Stimulated activated CD4-positive, alpha-beta T cell treated with anti-CD3 and anti-CD28 coated beads, Interleukin-4, amount 100 ng/mL, for 1 hour (primary cell): ENCODE results near the gene TPST2.
"Not testable (repeated sequence)": the region's sequence is repeated elsewhere in the genome, so short reads cannot be mapped to it uniquely, and the experiment has no call there.

Experiments
- DNase-seq: peaks from one replicate; pipeline ENCODE4 v3.0.0-alpha.2; 2020

The TPST2 gene

DNA sequence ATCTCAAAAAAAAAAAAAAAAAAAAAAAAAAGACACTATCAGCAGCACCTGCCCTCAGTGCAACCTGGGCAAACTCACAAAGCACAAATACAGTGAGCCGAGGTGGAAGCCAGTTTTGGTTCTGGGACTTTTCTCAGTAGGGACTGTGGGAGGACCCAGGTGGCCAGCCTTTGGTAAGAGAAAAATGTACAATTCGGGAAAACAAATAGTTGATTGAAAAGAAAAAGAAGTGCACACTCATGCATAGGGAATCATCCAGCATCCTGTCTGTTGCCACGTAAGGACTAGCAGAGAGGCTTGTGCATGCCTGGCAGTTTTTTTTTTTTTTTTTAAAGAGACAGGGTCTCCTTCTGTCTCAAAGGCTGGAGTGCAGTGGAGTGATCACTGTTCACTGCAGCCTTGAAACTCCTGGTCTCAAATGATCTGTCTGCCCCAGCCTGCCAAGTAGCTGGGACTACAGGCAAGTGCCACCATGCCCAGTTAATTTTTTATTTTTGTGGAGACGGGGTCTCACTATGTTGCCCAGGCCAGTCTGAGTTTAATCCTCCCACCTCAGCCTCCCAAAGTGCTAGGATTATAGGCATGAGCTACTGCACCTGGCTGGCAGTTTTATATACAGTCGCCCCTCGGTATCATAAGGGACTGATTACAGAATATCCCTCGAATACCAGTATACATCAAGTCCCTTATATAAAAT, 36.7 kb downstream of the TPST2 start:
- no peak for DNase-seq

DNA sequence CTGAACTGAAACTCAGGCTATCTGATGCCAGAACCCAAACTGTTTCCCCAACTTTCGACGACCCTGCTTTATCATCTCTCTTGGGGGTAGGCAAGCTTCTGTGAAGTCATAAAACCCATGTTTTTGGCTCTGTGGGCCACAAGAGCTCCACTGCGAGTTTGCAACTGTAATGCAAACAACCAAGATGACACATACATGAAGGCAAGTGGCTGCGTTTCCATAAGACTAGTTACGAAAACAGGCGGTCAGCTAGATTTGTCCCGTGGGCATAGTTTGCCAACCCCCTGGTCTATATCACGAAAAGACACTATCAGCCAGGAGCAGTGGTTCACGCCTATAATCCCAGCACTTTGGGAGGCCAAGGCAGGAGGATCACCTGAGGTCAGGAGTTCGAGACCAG, 37.5 kb downstream of the TPST2 start:
- DNase-seq = no peak

DNA sequence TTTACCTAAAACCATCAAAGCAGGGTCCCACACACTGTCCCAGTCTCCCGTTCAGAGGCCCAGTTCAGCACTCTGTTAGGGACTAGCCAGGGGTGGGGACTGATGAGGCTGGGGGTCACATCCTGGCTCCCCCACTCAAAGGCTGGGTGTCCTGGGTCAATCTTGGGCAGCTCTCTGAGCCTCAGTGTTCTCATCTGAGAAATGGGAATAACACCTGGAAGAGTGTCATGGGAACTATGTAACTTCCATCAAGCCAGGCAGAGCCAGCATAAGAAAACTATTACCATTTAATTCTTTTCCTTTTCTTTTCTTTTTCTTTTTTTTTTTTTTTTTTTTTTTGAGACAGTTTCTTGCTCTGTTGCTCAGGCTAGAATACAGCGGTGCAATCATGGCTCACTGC, 38.4 kb downstream of the TPST2 start:
- no peak for DNase-seq

DNA sequence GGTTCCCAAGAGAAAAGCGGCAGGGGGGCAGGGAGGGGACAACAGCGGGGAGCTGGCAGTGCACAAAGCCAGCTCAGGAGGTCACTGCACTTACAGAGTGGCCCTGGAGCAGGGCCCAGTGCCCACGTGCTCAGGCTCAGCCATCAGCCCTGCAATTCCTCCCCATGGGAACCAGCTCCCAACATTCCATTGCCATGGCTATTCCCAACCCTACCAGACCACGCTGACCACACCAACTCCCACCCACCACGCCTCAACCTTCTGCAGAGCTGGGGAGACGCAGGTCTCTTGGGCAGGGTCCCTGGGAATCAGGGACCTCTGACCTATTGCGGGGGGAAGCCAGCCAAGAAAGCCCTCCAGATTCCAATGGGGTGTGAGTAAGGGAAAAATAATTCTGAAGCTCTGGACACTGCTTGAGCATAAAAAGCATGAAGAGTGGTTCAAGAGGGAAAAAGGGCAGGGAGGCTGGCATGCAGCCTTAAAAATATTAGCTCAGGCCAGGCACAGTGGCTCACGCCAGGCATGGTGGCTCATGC, 39.4 kb downstream of the TPST2 start:
- no peak for DNase-seq

DNA sequence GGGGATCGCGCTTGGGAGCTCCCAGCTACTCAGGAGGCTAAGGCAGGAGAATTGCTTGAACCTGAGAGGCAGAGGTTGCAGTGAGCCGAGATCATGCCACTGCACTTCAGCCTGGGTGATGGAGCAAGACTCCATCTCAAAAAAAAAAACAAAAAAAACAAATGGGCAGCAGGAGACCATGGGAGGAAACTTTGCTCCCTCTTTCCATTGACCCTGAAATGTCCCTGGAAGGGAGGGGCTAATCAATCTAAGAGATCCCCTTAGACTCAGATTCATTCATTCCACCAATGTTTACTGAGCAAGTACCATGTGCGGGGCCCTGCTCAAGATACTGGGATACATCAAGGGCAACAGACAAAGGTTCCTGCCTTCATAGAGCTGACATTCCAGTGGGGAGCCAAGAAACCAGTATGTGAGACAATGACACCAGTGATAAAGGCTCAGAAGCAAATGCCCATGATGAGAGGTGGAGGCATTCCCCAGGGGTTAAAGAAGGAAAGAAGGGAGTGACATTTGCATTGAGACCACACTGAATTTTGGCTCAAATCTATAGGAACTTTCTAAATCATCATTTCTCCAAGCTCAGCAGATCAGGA, 39.9 kb downstream of the TPST2 start:
- no peak for DNase-seq

DNA sequence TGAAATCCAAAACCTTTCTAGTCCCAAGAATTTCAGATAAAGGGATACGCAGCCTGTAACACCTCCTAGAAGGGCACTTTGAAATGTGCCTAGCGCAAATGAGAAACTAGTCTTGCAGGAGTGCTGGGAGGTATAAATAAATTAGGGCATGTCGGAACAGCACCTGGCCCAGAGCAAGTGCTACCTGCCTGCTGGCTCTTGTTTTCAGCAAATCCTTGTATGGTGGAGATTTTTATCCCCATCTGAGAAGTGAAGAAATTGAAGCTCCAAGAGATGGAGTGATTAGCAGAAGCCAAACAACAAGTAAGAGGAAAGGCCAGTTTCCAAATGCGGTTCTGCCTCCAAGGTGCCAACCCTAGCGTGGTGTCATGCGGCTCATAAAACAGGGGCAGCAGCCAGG, 40.9 kb downstream of the TPST2 start:
- no peak for DNase-seq

DNA sequence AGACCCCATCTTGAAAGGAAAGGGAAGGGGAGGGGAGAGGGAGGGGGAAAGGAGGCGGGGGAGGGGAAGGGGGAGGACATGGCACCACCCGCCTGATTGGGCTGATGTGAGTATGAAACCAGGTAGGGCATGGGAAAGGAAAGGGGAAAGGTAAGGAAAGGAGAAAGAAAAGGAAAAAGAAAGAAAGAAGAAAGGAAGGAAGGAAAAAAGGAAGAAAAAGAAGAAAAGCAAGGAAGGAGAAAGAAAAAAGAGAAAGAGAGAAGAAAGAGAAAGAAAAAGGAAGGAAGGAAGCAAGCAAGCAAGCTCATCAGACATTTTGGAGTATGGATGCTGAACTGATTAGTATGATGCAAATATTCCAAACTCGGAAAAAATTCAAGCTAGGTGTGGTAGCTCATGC, 41.6 kb downstream of the TPST2 start:
- DNase-seq = no peak

DNA sequence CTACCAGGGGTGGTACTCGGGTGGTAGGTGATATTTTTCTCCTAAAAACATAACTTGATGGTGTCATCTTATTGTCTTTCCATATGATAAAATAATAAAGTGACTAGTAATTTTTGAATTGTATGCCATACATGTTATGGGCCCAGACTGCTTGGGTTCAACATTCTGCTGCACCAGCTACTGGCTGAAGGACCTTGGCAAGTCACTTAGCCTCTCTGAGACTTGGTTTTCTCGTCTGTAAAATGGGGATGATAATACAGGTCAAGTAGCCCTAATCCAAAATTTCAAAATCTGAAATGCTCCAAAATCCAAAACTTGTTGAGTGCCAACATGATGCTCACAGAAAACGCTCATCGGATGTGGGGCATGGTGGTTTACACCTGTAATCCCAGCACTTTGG, 42.1 kb downstream of the TPST2 start:
- DNase-seq = no peak

DNA sequence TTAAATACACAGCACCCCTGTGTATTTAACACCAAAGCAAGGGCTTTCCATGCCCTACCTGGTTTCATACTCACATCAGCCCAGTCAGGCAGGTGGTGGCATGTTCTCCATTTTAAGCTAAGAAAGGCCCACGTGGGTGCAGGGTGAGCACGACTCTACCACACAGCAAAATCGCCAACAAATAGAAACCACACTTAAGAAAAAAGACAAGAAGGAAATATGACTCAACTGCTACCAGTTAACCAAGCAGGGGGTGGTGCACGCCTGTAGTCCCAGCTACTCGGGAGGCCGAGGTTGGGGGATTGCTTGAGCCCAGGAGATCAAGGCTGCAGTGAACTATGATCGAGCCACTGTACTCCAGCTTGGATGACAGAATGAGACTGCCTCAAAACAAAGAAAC, 42.5 kb downstream of the TPST2 start:
- DNase-seq = peak; percentile 19

DNA sequence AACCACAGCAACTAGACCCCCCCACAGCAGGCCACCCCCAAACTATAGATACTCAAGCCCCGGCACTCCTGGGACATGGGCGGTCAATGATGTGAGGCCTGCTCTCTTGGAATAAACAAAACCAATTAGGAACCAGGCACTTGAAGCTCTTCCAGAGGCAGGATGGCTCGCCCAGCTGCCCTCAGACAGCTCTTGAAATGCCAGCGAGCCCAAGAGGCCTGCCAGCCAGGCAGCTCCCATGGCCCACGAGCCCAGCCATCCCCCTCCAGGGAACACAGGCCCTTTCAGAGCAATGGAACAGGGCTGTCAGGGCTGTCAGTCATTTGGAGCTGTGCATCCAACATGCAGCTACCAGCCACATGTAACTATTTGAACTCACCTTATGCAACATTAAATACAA, 43.6 kb downstream of the TPST2 start:
- no peak for DNase-seq

DNA sequence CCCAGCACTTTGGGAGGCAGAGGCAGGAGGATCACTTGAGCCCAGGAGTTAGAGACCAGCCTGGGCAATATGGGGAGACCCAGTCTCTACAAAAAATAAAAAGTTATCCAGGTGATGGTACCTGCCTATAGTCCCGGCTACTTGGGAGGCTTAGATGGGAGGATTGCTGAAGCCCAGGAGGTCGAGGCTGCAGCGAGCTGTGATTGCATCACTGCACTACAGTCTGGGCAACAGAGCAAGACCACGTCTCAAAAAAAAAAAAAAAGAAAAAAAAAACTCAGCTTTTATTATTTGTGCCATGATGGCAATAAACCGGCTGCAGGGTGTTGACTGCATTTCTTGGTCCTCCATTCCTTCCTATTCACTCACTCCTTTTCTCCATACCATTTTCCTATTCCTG, 44.1 kb downstream of the TPST2 start:
- DNase-seq = no peak

DNA sequence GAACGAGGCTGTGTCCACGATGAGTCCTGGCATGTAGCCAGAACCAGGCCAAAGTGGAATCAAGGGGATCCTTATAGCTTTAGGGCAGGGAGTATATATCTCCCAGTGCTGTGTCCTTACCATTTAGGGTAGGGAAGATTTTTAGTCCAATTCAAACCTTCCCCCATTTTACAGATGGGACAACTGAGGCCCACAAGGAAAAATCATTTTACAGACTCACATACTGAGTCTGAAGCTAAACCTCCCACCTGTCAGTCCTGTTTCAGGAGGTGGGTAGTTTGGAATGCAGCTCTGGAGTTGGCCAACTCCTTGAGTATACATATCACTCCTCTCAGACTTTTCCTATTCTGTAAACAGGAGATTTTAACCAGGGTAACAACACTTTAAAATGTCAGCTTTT, 44.5 kb downstream of the TPST2 start:
- DNase-seq = no peak

DNA sequence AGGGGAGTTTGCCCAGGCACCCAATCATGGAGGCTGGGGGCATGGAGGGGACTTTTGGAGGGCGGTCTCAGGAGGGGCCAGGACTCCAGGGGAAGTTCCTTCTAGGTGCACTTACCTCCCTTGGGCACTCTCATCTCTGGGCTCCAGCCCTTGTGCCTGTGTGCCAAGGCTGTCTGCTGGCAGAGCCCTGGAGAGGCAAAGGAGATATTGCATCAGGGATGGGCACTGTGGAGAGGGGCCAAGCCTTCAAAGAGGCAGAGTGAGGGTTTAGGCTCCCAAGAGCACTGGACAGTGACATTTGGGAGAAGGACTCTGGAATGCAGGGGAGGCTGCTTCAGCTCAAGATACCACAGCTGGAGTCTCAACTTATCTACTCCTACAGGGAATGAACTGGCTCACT, 45.4 kb downstream of the TPST2 start:
- DNase-seq = no peak

DNA sequence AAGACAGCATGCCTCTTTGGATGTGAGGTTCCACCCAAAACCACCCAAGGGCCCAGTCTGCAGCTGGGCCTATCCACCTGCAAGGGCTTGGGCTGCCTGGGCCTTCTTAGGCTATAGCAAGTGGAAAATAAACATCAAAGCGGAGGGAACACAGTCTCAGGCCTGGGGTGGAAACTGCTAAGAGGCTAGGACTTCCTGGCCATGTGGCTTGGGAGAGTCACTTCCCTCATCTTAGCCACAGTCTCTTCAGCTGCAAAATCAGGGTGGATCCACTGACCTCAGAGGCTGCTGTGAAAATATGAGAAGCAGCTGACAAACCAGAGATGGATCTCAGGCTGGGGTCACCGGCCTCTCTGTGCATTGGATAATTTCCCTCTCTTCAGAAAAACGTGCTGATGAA, 47.1 kb downstream of the TPST2 start:
- DNase-seq = no peak

DNA sequence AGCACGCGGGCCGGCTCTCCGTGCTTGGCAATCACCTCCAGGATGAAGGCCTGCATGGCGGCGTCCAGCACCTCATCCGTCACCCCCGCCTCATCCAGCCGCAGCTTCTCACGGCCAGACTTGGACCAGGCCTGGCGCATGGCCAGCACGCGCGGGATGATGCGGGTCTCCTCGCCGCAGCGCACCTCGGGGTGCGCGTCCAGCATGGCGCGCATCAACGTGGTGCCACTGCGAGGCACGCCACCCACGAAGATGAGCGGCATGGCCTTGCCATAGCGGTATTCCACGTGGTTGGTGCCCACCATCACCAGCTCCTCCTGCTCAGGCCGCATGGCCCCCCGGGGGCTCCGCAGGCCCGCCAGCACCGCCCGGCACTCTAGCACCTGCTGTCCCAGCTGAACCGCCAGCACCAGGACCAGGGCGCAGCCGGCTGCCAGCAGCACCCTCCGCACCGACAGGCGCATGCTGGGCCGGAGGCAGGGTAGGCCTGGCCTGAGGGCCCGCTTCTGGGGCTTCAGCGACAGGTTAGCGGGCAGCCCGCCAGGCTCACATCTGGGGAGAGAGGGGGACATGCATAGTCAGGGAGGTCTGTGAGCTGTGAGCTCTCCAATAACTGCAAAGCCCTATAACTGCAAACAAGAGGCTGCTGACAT, 48.6 kb downstream of the TPST2 start:
- no peak for DNase-seq

DNA sequence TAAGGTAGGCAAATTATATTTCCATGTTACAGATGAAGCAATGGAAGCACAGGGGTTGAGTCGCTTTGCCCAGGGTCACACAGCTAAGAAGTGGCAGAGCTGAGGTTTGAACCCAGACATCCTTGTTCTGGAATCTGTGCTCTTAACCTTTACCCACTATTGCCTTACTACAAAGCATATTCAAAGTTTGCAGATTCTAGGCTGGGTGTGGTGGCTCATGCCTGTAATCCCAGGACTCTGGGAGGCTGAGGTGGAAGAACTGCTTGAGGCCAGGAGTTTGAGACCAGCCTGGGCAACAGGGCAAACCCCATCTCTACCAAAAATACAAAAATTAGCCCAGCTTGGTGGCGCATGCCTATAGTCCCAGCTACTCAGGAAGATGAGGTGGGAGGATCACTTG, 49.8 kb downstream of the TPST2 start:
- DNase-seq = no peak

DNA sequence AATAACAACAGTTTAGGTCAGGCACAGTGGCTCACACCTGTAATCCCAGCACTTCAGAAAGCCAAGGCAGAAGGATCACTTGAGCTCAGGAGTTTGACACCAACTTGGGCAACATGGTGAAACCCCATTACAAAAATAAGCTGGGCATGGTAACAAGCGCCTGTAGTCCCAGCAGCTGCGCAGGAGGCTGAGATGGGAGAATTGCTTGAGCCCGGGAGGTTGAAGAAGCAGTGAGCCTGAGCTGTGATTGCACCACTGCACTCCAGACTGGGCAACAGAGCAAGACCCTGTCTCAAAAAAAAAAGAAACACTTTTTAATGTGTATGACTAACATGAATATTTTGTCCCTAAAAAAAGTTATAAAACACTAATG, 53.2 kb downstream of the TPST2 start:
- no peak for DNase-seq

DNA sequence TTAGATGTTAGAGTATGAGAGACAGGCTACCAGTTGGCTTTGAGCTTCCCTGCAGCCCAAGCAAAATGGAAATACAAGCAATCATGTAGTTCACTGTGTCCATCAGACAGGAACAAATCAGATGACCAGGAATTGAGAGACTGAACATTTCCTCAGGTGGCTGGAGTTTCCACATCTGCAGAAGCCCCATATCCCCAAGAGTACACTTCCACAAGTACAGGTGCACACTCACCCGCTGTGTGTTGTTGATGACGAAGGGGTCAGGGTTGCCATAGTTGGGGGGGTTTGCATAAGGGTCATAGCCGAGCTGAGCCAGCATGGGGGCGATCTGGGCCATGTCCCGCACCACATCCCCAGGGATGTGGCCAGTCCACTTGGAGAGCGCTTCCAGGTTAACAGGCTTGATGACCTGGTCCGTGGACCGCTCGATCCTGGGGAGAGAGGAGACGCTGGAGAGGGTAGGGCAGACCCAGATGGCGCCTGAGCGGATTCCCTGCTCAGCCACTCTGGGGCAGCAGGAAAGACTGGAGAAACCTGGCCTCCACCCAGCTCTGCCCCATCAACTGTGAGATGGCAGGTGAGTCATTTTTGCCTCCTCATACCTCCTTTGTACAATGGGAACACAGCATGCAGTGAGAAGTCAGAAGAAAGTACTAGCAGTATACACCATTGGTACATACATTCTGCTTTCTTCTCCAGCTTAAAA, 53.7 kb downstream of the TPST2 start:
- no peak for DNase-seq

DNA sequence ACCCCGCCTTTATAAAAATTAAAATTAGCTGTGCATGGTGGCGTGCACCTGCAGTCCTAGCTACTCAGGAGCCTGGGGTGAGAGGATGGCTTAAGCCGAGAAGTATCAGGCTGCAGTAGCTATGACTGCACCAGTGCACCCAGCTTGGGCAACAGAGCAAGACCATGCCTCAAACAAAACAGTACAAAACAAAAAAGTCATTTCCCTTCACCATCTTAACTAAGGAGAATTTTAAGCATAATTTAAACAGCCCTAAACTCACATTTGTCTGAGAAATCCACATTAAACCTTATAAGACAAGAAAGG, 54.4 kb downstream of the TPST2 start:
- no peak for DNase-seq

DNA sequence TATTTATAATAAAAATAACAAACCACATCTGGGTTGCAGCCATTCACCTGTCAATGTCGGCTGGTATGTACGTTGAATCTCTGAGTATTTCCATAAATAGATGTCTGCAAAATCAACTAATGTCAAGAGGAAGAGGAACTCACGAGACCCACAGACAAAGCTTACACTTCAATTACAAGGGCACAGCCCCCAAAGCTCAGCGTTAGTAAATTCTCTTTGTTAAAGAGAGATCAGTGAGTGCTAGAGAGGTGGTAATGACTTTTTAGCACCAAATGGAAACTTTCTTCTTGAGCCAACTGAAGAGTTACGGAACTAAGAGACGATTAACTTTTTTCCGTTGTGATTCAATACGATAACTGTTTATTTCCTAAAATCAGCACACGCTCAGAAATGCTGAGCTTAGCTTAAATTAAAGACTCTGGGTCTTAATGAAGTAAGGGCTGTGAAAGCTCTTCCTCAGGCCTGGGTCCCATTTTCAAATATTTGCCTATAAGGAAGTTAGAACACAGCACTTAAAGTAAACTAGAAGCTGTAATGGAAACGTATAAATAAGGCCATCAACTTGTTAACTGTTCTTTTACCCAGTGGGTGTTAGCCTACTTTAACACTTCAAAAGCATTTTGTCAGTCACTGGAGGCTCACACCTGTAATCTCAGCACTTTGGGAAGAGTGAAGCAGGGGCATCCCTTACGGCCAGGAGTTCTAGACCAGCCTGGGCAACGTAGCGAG, 54.9 kb downstream of the TPST2 start:
- no peak for DNase-seq

DNA sequence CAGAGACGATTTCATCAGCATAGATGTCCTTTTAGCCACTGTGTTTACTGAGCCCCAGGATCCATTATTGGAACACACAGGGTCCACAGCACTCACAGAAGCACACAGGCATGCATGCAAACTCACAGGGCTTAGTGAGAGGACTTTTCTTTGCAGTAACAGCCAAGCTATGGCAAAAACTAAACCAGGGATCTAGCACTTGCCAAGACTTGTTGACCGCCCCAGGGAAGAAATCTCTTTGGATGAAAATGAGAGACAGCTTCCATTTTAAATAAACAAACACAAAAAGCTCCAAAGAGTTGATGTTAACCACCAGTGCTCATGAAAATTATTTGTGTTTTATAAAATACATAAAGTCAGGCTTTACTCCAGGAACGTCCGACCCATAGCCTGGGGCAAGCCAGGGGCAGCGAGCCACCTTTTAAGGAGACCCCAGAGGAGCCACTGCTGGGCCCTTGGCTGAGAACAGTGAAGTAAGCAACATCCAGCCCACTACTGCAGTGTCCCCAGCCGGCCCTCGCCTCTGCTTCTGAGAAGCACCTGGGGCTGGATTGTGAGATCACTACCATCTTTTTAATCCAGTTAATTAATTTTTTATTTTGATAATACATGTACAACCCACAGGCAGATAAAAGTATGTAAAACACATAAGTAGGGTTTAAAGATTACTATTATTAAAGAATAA, 55.6 kb downstream of the TPST2 start:
- no peak for DNase-seq

DNA sequence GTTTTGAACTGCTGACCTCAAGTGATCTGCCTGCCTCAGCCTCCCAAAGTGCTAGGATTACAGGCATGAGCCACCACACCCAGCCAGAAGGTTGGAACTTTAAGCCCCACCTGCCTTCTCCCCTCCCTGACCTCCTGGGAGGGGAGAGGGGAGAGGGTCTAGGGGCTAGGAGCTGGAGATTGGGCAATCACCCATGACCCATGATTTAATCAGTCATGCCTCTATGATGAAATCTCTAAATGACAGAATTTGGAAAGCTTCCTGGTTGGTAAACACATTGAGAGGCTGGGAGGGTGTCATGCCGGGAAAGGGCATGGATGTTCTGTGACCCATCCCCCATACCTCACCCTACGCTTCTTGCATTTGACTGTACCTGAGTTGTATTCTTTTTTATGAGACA, 60.6 kb downstream of the TPST2 start:
- no peak for DNase-seq

DNA sequence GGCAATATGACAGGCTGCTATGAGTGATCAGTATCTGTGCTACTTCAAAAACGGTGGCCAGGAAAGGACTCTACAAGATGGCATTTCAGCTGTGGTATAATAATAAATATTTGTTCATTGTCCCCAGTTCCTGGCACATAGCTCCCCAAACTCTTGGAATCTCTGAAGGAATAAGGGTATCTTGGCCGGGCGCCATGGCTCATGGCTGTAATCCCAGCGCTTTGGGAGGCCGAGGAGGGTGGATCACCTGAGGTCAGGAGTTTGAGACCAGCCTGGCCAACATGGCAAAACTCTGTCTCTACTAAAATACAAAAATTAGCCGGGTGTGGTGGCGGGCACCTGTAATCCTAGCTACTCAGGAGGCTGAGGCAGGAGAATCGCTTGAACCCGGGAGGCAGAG, 61.4 kb downstream of the TPST2 start:
- not testable (repeated sequence) for DNase-seq
